Measurements from ENCODE around the gene KCNN4. TPM values are rescaled to one million over a fixed set of nuclear protein-coding genes. Genes with fewer than 3 reads are reported as not detected.

The KCNN4 gene
- total RNA-seq, 1 experiment from 2014 or later: not detected

- no peak overlapping the region for H3K4me3 ChIP-seq (ENCODE audit: low read depth, low read length, poor library complexity, severe bottlenecking)
- DNase-seq (ENCODE audit: low spot score): no peak
- no peak overlapping the region for H3K27ac ChIP-seq (ENCODE audit: low read depth, low read length, poor library complexity, severe bottlenecking)
- ChIA-PET POLR2A (ENCODE audit: low non-redundant PET) (no interaction called here), CTCF (no interaction called here)
- intact Hi-C loops (cut with micrococcal nuclease; ENCODE audit: unreplicated experiment): no loop called here
- BruUV-seq (replicated peaks): no TSS peak
- no peaks in the 10 kb centered on the region for H3K9me3 ChIP-seq (ENCODE audit: low read depth, low read length, poor library complexity, severe bottlenecking)
- H3K4me1 ChIP-seq (ENCODE audit: insufficient read depth, low read length, poor library complexity, severe bottlenecking): no peaks in the 10 kb centered on the region
- peaks cover 5% of the 10 kb centered on the region for H3K27me3 ChIP-seq (replicated peaks; ENCODE audit: insufficient read depth, low read depth, low read length, poor library complexity)
- TF ChIP-seq EZH2 (IDR thresholded peaks at IDR 0.05; ENCODE audit: borderline replicate concordance, low read depth, low read length, poor library complexity, severe bottlenecking) (no peak), CTCF (conservative IDR thresholded peaks at IDR 0.05; ENCODE audit: low read depth, low read length) (no peak)
- H3K36me3 ChIP-seq (ENCODE audit: insufficient read depth, low read length, poor library complexity, severe bottlenecking): no peaks in the 10 kb centered on the region
Observed at GRCh38 chr19:43789029-43789428, 8.3 kb upstream of the KCNN4 start.

- DNase-seq (ENCODE audit: low spot score): no peak
- ChIA-PET CTCF (no interaction called here), POLR2A (ENCODE audit: low non-redundant PET) (no interaction called here)
- TF ChIP-seq CTCF (conservative IDR thresholded peaks at IDR 0.05; ENCODE audit: low read depth, low read length) (no peak), EZH2 (IDR thresholded peaks at IDR 0.05; ENCODE audit: borderline replicate concordance, low read depth, low read length, poor library complexity, severe bottlenecking) (no peak)
- Histone ChIP-seq H3K27me3 (replicated peaks; ENCODE audit: insufficient read depth, low read depth, low read length, poor library complexity) (no peaks in the 10 kb centered on the region), H3K4me1 (ENCODE audit: insufficient read depth, low read length, poor library complexity, severe bottlenecking) (no peaks in the 10 kb centered on the region), H3K4me3 (ENCODE audit: low read depth, low read length, poor library complexity, severe bottlenecking) (no peak overlapping the region), H3K27ac (ENCODE audit: low read depth, low read length, poor library complexity, severe bottlenecking) (no peak overlapping the region), H3K9me3 (ENCODE audit: low read depth, low read length, poor library complexity, severe bottlenecking) (no peaks in the 10 kb centered on the region), H3K36me3 (ENCODE audit: insufficient read depth, low read length, poor library complexity, severe bottlenecking) (no peaks in the 10 kb centered on the region)
- intact Hi-C loops (cut with micrococcal nuclease; ENCODE audit: unreplicated experiment): no loop called here
- BruUV-seq (replicated peaks): no TSS peak
Observed at GRCh38 chr19:43786665-43787064, 5.9 kb upstream of the KCNN4 start.

GRCh38 chr19:43784981-43785808 is 4.4 kb upstream of the KCNN4 start:
- H3K27me3 ChIP-seq (replicated peaks; ENCODE audit: insufficient read depth, low read depth, low read length, poor library complexity): no peaks in the 10 kb centered on the region
- intact Hi-C loops (cut with micrococcal nuclease; ENCODE audit: unreplicated experiment): loop anchor here (1.0 kb wide), 1 partner anchor 40 kb away; no protein-coding TSS in a partner anchor

More at GRCh38 chr19:43784981-43785808, 4.4 kb upstream of the KCNN4 start:
- Histone ChIP-seq H3K4me3 (ENCODE audit: low read depth, low read length, poor library complexity, severe bottlenecking) (no peak overlapping the region), H3K36me3 (ENCODE audit: insufficient read depth, low read length, poor library complexity, severe bottlenecking) (no peaks in the 10 kb centered on the region), H3K9me3 (ENCODE audit: low read depth, low read length, poor library complexity, severe bottlenecking) (no peaks in the 10 kb centered on the region), H3K27ac (ENCODE audit: low read depth, low read length, poor library complexity, severe bottlenecking) (no peak overlapping the region), H3K4me1 (ENCODE audit: insufficient read depth, low read length, poor library complexity, severe bottlenecking) (no peaks in the 10 kb centered on the region)
- ChIA-PET POLR2A (ENCODE audit: low non-redundant PET) (no interaction called here), CTCF (interaction anchor here (1.0 to 1.4 kb wide), 3 partner anchors 19 to 117 kb away, joined by 3 to 9 read pairs (median 7); no protein-coding TSS in a partner anchor)
- no TSS peak for BruUV-seq (replicated peaks)
- DNase-seq (ENCODE audit: low spot score): peak; percentile 70
- TF ChIP-seq EZH2 (IDR thresholded peaks at IDR 0.05; ENCODE audit: borderline replicate concordance, low read depth, low read length, poor library complexity, severe bottlenecking): no peak
- TF ChIP-seq CTCF (conservative IDR thresholded peaks at IDR 0.05; ENCODE audit: low read depth, low read length): peak; percentile 93

Measured in A673 (cell line).